Measurements from ENCODE around the gene LSS. TPM values are rescaled to one million over a fixed set of nuclear protein-coding genes. Genes with fewer than 3 reads are reported as not detected.

Gene LSS
- 74.2 and 85.5 TPM in 2 replicates for total RNA-seq (2014; rRNA removed; shearing (Covaris generic))
- 27.5 and 29.2 TPM in 2 replicates for polyA plus RNA-seq (2015; cell fraction: cytosol; rRNA removed)
- polyA plus RNA-seq (2015; cell fraction: nucleus; rRNA removed): 71.5 and 75.3 TPM in 2 replicates

GRCh38 chr21:46228345-46229051 lies at the start of gene LSS:
Gene LSS (minus strand): TSS chr21:46228774. CDS start chr21:46228745, 29 bp downstream.
- peak; percentile 93 for DNase-seq (ENCODE audit: low read depth)

DNA sequence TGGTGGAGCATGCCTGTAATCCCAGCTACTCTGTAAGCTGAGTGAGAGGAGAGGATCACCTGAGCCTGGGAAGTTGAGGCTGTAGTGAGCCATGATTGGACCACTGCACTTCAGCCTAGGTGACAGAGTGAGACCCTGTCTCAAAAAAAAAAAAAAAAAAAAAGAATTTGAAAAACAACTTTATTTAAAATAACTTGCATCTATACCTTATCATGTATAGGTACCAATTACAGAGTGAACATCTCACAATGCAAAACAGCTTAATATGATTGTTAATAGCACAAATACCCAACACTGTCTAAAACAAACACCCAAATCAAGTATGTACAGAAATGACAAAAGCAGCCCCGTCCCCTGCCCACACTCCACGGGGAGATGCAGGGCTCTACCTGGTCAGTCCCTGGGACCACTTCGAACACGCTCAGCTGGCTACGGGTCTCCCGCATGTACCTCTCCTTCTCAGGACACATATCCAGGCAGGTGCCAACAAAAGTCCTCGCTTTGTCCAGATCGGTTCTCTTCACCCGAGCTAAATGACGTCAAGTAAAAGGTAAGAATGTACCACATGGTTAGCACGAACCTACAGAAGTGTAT lies 46.3 kb upstream of the LSS start:
- DNase-seq (ENCODE audit: low read depth): no peak

DNA sequence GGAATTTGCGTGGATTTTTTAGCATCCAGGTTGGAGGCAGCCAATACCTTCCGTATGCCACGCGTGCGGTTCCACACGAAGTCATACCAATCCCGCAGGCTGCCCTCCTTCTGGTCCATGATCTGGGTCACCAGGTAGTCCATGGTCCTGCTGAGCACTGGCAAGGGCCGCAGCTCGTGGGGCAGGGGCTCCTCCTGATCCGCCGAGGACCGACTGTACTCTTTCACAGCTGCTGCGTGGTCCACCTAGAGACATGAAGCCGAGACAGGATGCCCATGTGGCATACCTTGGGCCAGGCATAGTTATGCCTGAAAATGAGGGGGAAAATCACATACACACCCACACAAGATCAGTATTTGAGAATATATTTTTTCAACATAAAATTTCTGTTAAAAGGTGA lies 44.8 kb upstream of the LSS start:
- DNase-seq (ENCODE audit: low read depth): no peak

DNA sequence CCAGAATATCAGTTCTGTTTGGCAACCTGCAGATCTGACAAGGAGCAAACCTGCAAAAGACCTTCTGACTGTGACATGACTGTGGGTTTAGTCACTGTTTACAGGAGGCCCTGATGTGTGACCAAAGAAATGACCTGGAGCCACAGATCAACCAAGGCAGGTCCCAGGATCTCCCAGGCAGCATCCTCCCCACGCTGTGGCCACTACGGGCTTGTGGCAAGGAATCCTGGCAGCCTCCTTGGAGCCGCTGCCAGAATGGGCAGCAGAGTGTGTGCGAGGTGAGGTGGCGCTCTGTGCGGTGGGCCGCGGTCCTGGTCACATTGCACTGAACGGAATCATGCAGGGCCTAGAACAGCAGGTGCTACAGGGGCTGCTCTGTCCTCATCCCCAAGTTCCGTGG lies 40.9 kb upstream of the LSS start:
- DNase-seq (ENCODE audit: low read depth): no peak

DNA sequence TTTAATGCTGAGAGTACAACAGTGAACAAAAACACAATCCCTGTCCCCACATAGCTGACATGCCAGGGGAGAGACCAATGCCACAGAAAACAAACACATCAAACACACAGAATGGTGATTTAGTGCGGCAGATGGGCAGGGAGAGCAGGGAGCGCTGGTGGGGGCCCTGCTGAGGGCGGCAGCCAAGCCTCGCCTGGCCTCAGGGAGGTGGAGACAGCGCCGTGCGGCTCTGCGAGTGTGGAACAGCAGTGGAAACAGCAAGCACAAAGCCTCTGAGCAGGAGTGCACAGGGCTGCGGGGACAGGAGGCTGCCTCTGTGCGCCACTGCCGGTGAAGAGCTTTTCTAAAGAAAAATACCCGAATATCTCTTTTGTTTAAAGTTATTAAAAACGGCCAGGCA lies 39.8 kb upstream of the LSS start:
- no peak for DNase-seq (ENCODE audit: low read depth)

DNA sequence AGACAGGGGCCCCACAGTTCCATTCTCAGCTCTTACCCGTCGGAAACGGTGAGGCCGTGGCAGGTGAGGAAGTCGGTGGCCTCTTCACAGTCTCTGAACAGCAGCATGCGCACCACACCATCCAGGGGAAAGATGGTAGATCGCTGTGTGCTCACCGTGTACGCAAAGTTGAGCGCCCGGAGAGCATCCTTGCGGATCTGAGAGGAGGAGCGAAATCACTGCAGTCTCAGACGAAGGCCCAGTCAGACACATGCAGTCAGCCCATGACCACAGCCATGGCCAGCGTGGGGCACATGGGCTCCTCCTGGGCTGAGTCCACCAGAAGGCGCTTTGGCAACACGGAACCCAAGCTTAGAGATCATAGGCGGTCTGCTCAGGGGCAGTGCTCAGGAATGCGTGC lies 38.4 kb upstream of the LSS start:
- DNase-seq (ENCODE audit: low read depth): no peak

- DNase-seq (ENCODE audit: low read depth): no peak
These were observed 37.4 kb upstream of the LSS start for GRCh38 chr21:46265736-46266525.

DNA sequence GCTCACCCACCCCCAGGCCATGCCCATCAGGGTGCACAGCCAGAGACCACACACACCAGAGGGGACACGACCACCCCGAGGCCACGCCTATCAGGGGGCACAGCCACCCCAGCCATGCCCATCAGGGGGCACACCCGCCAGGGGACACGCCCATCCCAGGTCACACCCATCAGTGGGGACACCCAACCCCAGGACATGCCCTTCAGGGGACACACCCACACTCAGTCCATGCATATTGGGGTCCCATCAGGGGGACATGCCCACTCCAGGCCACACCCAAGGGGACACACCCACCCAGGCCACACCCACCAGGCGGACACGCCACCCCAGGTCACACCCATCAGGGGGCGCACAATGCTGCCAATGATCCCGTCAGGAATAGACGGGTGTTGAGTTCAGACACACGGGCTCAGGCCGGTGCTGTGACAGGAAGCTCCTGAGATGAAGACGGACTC lies 36.1 kb upstream of the LSS start:
- DNase-seq (ENCODE audit: low read depth): no peak

DNA sequence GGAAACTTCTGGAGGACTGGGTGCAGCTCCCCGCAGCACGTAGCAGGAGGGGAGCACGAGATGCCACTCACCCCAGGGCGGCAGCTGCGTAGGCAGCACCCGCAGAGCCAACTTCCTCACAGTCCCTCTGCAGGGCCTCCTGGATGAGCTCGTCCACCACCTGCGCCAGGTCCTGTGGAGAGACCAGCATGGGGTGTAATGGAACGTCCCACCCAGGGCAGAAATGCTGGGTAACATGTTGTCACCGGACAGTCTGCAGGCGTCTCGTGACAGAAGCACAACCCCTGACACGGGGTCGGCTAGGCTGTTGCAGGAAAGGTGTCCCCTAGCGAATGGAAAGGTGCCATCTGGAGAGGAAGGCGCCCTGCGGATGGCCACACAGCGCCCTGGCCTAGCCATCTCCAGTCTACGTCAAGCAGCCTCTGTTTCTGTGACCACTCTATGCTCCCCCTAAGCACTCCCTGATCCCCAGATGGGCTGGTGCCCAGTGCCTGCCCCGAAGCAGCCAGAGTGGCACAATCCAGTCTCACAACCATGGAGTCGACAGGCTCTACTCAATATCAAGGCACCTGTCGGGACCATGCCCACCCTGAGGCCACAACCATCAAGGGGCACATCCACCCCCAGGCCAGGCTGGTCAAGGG lies 35.6 kb upstream of the LSS start:
- no peak for DNase-seq (ENCODE audit: low read depth)

- no peak for DNase-seq (ENCODE audit: low read depth)
These were observed 28.0 kb upstream of the LSS start for GRCh38 chr21:46256501-46256994.

DNA sequence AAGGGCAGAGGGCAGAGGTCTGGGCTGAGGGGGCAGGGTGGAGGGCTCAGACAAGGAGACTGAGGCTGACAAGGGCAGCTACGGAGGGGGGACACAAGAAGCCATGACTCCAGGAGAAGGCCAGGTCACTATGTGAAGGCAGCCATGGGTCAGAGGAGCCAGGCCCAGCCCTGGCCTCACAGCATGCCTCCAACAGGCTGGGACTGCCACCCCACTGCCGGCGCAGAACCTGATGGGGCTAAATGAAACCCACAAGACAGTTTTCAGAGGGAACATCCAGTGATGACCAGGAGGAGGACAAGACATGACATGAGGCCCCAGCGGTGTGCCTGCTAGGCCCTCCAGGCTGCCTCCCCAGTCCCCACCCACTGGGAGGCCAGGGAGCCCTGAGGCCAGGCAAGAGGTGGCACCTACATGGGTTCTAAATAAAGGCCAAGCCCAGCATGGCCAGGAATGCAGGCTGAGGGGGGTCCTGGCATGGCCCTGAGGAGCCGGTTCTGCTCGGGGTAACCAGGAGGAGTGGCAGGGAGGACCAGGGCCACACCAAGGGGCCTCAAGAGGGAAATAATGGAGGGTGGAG lies 27.3 kb upstream of the LSS start:
- no peak for DNase-seq (ENCODE audit: low read depth)

DNA sequence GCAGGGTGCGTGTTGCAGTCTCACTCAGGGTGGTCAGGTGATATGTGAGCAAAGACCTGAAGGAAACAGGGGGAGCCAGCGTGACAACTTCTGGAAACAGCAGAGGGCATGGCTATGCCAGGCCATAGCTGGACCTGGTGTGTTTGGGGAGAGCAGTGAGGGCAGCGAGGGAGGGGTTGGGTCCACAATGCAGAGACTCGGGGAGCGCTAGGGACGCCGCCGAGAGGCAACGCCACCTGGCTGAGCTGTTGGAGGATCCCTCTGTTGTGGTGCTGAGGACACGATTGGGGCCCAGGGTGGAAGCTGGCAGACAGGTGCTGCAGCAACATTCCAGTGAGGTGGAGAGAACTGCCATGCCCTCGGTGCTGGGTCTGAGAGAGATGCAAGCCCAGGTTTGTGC lies 26.6 kb upstream of the LSS start:
- no peak for DNase-seq (ENCODE audit: low read depth)

GRCh38 chr21:46254208-46254975 lies 25.8 kb upstream of the LSS start:
- no peak for DNase-seq (ENCODE audit: low read depth)

DNA sequence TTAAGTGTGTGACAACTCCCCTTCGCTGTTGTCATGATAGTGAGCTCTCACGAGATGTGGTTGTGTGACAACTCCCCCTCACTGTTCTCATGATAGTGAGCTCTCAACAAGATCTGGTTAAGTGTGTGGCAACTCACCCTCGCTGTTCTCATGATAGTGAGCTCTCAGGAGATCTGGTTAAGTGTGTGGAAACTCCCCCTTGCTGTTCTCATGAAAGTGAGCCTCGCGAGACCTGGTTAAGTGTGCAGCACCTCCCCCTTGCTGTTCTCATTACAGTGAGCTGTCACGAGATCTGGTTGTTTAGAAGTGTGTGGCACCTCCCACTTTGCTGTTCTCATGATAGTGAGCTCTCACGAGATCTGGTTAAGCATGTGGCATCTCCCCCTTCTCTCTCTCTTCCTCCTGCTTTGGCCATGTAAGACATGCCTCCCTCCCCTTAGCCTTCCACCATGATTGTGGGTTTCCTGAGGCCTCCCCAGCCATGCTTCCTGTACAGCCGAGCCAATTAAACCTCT lies 25.1 kb upstream of the LSS start:
- DNase-seq (ENCODE audit: low read depth): no peak

DNA sequence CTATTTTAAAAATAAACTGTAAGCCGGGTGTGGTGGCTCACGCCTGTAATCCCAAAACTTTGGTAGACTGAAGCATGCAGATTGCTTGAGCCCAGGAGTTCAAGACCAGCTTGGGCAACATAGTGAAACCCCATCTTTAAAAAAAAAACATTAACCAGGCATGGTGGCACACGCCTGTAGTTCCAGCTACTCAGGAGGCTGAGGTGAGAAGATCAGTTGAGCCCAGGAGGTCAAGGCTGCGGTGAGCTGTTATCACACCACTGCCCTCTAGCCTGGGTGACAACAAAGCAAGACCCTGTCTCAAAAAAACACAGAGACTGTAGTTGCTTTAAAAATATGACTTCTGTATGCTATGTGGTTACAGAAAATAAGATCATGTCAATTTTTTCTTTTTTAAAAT lies 24.3 kb upstream of the LSS start:
- no peak for DNase-seq (ENCODE audit: low read depth)

GRCh38 chr21:46250146-46250725 lies 21.7 kb upstream of the LSS start:
- no peak for DNase-seq (ENCODE audit: low read depth)

- no peak for DNase-seq (ENCODE audit: low read depth)
These were observed 20.3 kb upstream of the LSS start for GRCh38 chr21:46248827-46249226.

- DNase-seq (ENCODE audit: low read depth): no peak
These were observed 19.8 kb upstream of the LSS start for GRCh38 chr21:46248422-46248782.

- DNase-seq (ENCODE audit: low read depth): no peak
These were observed 19.3 kb upstream of the LSS start for GRCh38 chr21:46247699-46248421.

Measured in HT1080 (cell line).